Measurements from ENCODE around the gene SLC49A3. TPM values are rescaled to one million over a fixed set of nuclear protein-coding genes. Genes with fewer than 3 reads are reported as not detected.
"Not testable (repeated sequence)": the region's sequence is repeated elsewhere in the genome, so short reads cannot be mapped to it uniquely, and the experiment has no call there.

Gene SLC49A3
- total and polyA plus RNA-seq, 2 donors (not counting 1 experiment from before 2014, with no cell fraction given): 0.42 to 5.1 TPM

GRCh38 chr4:646460-646859 lies 42.5 kb downstream of the SLC49A3 start:
- Histone ChIP-seq H3K27me3 (ENCODE audit: control insufficient read depth, insufficient read depth, low read length) (peaks cover 1% of the 10 kb centered on the region), H3K4me2 (ENCODE audit: extremely low read depth, insufficient read depth, low read length) (no peak overlapping the region), H3K9ac (ENCODE audit: insufficient read depth, low read length) (no peak overlapping the region), H3K27ac (ENCODE audit: insufficient read depth, low read length) (no peak overlapping the region), H3K36me3 (ENCODE audit: control insufficient read depth, insufficient read depth, low read length) (no peaks in the 10 kb centered on the region), H3K4me1 (ENCODE audit: control insufficient read depth, extremely low read depth, insufficient read depth, low read length) (no peaks in the 10 kb centered on the region), H3K79me2 (ENCODE audit: control insufficient read depth, insufficient read depth, low read length) (no peaks in the 10 kb centered on the region), H3K9me3 (ENCODE audit: control insufficient read depth, insufficient read depth, low read depth, low read length) (no peaks in the 10 kb centered on the region), H4K20me1 (ENCODE audit: control insufficient read depth, extremely low read depth, insufficient read depth, low read length) (no peaks in the 10 kb centered on the region), H2AFZ (ENCODE audit: low read length) (no peak overlapping the region), H3K4me3 (replicated peaks in 1 of 4; ENCODE audit: control extremely low read depth in 1 of 4, insufficient read depth in 1 of 4, low read depth in 3 of 4, low read length in 4 of 4) (no peak overlapping the region)
- TF ChIP-seq EZH2 (IDR thresholded peaks at IDR 0.05; ENCODE audit: low read length, missing control alignments) (no peak), CTCF (conservative IDR thresholded peaks at IDR 0.05 in 1 of 2, IDR thresholded peaks at IDR 0.05 in 1 of 2; ENCODE audit: low read depth in 1 of 2, low read length in 2 of 2) (no peak)
- no peak for DNase-seq (ENCODE audit: low read depth in 2 of 2)

DNA sequence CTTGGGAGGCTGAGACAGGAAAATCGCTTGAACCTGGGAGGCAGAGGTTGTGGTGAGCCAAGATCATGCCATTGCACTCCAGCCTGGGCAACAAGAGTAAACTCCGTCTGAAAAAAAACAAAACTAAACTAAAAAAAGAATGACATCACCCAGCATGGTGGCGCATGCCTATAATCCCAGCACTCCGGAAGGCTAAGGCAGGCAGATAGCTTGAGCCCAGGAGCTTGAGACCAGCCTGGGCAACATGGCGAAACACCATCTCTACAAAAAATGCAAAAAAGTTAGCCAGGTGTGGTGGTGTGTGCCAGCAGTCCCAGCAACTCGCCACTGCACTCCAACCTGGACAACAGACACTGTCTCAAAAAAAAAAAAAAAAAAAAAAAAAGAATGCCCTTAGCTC lies 46.6 kb downstream of the SLC49A3 start:
- not testable (repeated sequence) for H3K4me3 ChIP-seq (replicated peaks in 1 of 4; ENCODE audit: control extremely low read depth in 1 of 4, insufficient read depth in 1 of 4, low read depth in 3 of 4, low read length in 4 of 4); H3K9me3 ChIP-seq (ENCODE audit: control insufficient read depth, insufficient read depth, low read depth, low read length); H4K20me1 ChIP-seq (ENCODE audit: control insufficient read depth, extremely low read depth, insufficient read depth, low read length)

DNA sequence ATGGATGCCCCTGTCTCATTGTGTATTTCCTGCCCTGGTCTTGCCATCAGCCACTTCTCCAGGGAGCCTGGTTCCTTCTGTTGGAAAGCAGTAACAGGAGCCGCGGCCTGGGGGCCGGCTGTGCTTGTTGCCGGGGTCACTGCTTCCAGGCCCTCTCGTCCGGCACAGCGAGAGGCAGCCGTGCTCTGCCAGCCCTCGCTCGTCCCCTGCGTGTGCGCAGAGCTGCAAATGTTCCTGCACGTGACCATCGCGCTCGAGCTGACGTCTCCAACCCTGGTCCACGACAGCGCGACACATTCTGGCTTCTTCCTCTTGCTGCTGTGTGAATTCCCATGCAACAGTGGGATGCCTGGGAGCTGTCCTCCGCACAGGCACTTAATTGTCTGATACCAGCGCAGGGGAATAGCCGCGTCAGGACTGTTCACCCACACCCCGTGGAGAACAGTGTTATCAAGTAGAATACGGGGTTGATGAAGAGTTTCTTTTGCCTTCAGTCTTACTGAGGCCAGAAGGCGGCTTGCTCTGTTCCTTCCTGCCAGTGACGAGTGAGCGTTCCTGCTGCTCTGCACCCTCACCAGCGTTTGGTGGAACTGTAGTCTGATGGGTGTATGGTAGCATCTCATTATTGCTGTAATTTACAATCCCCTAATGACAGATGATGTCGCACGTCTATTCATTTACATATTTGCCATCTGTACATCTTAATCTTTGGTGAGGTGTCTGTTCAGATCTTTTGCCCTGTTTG lies 51.2 kb downstream of the SLC49A3 start:
- H3K27me3 ChIP-seq (ENCODE audit: control insufficient read depth, insufficient read depth, low read length): no peaks in the 10 kb centered on the region
- no peak overlapping the region for H3K4me3 ChIP-seq (replicated peaks in 1 of 4; ENCODE audit: control extremely low read depth in 1 of 4, insufficient read depth in 1 of 4, low read depth in 3 of 4, low read length in 4 of 4)
- no peaks in the 10 kb centered on the region for H3K36me3 ChIP-seq (ENCODE audit: control insufficient read depth, insufficient read depth, low read length)
- H3K9me3 ChIP-seq (ENCODE audit: control insufficient read depth, insufficient read depth, low read depth, low read length): no peaks in the 10 kb centered on the region
- TF ChIP-seq CTCF (conservative IDR thresholded peaks at IDR 0.05 in 1 of 2, IDR thresholded peaks at IDR 0.05 in 1 of 2; ENCODE audit: low read depth in 1 of 2, low read length in 2 of 2) (no peak), EZH2 (IDR thresholded peaks at IDR 0.05; ENCODE audit: low read length, missing control alignments) (no peak)
- H3K4me1 ChIP-seq (ENCODE audit: control insufficient read depth, extremely low read depth, insufficient read depth, low read length): no peaks in the 10 kb centered on the region
- no peaks in the 10 kb centered on the region for H3K79me2 ChIP-seq (ENCODE audit: control insufficient read depth, insufficient read depth, low read length)
- H3K9ac ChIP-seq (ENCODE audit: insufficient read depth, low read length): no peak overlapping the region
- H3K4me2 ChIP-seq (ENCODE audit: extremely low read depth, insufficient read depth, low read length): no peak overlapping the region
- no peak for DNase-seq (ENCODE audit: low read depth in 2 of 2)
- no peak overlapping the region for H2AFZ ChIP-seq (ENCODE audit: low read length)
- no peak overlapping the region for H3K27ac ChIP-seq (ENCODE audit: insufficient read depth, low read length)
- H4K20me1 ChIP-seq (ENCODE audit: control insufficient read depth, extremely low read depth, insufficient read depth, low read length): no peaks in the 10 kb centered on the region

More for the DNA sequence above, 46.6 kb downstream of the SLC49A3 start:
- not testable (repeated sequence) for DNase-seq (ENCODE audit: low read depth in 2 of 2); H3K4me2 ChIP-seq (ENCODE audit: extremely low read depth, insufficient read depth, low read length); H2AFZ ChIP-seq (ENCODE audit: low read length); H3K36me3 ChIP-seq (ENCODE audit: control insufficient read depth, insufficient read depth, low read length); H3K79me2 ChIP-seq (ENCODE audit: control insufficient read depth, insufficient read depth, low read length); H3K4me1 ChIP-seq (ENCODE audit: control insufficient read depth, extremely low read depth, insufficient read depth, low read length); H3K9ac ChIP-seq (ENCODE audit: insufficient read depth, low read length); H3K27me3 ChIP-seq (ENCODE audit: control insufficient read depth, insufficient read depth, low read length); H3K27ac ChIP-seq (ENCODE audit: insufficient read depth, low read length)
